ENCODE results near the gene COL20A1. TPM values are rescaled to one million over a fixed set of nuclear protein-coding genes. Genes with fewer than 3 reads are reported as not detected.

The COL20A1 gene
- total RNA-seq, 1 donor from 2014 or later = not detected

DNA sequence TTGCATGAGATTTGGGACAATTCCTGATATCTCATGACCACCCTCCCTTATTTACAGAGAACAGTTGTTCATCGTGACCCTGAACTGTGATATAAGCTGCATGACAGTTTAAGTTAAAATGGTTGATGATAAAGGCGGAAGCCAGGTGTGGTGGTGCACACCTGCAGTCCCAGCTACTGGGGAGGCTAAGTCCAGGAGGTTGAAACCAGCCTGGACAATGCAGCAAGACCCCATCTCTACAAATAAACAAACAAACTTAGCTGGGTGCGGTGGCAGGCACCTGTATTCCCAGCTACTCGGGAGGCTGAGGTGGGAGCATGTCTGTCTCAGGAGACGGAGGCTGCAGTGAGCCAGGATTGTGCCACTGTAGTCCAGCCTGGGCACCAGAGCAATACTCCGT, 24.1 kb downstream of the COL20A1 start:
- DNase-seq (ENCODE audit: low spot score) = no peak

DNA sequence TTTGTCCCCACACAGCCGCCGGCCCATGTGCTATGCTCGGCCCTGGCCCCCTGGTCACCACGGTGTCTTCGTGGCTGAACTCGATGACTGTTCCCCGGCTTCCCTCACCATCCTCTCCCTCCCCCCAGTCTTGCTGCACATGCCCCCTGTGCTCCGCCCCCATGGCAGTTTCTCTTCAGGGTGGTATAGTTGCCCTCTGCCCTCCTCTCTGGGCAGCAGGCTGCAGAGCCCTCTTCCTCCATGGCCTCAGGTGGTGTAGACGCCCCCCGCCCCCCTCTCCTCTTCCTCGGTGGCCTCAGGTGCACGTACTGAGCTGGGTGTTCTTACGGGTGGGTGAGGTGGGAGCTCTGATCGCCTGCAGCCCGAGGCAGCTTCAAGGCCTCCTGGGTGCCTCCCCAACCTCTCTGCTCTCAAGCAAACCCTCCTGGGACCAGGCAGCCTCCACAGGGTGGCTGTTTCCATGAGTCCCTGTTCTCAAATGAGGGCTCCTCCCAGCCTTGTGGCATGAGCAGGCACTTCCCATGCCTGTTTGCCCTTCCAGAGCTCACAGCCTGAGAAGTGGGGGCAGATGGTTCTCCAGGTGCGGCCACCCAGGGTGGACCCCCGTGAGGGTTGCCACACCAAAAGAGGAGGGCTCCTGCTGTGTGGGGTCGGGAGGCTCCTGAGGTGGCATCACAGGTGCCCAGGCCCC, 24.8 kb downstream of the COL20A1 start:
- ATAC-seq = no peak
- DNase-seq (ENCODE audit: low spot score) = no peak

More for the DNA sequence above, 24.1 kb downstream of the COL20A1 start:
- no peak for ATAC-seq

DNA sequence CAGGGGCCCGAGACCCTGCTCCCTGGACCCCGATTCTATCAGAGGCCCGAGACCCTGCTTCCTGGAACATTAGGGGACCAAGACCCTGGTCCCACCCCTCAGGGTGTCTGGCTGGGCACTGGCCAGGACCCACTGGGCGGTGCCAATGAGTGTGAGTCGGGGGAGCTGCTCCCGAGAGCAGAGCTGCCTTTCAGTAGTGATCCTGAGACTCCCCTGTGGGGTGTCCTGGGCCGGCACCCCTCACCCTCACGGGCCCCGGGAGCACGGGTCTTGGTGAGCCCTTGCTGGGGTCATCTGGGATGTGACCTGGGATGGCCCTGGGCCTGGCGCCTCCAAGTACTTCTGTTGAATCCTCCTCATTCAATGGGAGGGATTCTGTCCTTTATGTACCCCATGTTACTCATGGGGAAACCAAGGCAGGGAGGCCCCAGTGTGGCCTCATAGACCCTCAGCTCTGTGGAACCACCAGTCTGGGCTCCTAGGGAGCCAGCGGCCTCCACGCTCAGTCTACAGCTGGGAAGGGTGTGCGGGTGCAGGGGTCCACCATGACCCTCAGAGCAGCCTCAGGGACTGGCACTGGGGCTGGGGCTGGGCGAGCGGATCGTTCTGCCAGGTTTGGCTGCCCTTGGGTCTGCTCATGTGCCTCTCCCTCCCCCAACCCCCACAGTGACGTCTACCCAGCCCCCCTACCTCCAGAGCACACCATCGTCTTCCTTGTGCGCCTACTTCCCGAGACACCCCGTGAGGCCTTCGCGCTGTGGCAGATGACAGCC, 25.6 kb downstream of the COL20A1 start:
- ATAC-seq (no peak), DNase-seq (ENCODE audit: low spot score) (no peak)

DNA sequence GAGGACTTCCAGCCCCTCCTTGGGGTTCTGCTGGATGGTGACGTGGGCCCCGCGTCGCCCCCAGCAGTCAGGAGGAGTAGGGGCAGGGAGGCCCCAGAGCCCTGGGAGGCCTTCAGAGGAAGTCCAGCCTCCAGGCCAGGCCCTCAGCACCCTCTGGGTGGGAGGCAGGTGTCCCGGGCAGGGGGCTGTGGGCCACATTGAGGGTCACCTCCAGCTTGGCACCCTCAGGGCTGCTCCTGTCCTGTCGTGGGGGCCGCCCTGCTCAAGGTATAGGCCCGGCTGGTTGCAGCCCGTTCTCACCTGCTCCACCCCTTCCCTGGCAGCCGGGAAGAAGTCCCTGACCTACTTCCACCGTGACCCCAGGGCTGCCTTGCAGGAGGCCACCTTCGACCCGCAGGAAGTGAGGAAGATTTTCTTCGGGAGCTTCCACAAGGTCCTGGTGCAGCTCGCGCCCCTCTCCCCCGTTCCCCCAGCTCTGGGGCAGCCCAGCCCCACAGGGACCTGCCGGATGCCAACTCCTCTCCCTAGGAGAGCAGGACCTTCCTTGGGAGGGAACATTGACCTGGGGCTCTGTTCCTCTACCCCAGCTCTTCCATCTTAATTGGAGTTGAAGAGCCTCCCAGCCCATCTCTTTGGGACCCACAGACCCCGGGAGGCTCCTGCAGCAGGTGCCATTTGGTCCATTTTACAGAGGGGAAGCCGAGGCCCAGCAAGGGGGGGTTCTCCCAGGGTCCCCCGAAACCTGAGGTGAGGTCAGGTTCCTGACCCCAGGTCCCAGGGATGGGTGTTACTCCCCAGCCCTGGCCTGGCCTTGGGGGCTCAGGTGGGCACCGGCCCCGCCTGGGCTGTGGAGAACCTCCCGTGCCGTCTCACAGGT, 26.4 kb downstream of the COL20A1 start:
- DNase-seq (ENCODE audit: low spot score) (no peak), ATAC-seq (no peak)

DNA sequence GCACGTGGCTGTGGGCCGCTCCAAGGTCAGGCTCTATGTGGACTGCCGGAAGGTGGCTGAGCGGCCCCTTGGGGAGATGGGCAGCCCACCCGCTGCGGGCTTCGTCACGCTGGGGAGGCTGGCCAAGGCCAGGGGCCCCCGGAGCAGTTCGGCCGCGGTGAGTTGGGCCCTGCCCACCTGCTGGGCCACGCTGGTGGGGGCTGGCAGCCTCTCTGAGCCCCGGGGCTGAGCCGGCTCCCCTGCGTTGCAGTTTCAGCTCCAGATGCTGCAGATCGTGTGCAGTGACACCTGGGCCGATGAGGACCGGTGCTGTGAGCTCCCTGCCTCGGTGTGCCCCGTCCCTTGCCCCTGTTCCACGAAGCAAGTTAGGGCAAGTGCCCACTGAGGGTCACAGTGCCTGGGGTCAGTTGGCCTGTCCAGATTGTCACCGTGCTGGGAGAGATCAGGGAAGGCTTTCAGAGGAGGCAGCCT, 27.1 kb downstream of the COL20A1 start:
- DNase-seq (ENCODE audit: low spot score) (no peak), ATAC-seq (no peak)

DNA sequence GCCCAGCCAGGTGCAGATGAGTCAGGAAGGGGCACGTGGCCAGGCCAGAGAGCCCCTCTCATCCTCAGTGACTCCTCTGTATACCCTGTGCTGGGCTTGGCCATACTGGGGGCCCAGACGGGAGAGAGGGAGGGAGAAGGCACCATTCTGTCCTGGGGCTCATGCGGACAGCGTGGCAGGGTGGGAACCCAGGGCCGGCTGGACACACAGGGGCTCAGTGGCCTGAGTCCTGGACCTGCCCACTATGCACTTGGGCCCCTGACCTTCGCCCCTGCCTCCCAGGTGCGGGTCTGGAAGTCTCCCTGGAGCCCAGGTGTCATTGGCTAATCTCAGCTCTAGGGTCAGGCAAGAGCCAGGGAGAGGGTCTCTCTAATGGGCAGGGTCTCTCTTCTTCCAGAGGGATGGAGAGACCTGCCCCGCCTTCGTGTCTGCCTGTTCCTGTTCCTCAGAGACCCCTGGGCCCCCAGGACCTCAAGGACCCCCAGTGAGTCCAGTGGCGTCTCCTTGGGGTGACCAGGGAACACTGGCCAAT, 27.7 kb downstream of the COL20A1 start:
- DNase-seq (ENCODE audit: low spot score) (no peak), ATAC-seq (no peak)

DNA sequence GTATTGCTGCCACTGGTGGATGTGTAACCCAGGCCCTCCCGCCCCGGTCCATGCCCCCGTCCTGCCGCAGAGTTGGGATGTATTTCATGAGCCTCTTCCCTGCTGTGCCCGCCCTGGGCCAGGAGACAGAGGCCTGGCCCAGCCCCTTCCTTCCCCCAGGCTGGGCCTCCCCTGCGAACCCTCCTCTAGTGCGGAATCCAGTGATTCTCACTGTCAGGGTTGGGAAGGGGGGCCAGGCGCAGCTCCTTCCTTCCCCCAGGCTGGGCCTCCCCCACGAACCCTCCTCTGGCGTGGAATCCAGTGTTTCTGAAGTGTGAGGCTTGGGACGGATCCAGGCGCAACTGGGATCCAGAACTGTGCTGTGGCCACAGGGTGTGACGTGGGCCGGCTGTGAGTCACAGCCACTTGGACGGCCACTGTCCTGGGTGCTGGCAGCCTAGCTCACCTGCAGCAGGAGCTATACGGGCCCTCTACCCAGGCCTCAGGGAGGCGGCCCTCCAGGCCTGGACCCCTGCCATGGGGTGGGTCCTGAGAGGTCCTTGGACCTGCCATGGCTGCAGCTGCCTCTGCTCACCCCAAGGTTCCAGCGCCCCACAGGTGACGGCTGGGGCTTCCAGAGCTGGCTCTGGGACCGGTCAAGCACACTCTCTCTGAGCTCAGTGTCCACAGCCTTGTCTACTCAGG, 28.3 kb downstream of the COL20A1 start:
- no peak for DNase-seq (ENCODE audit: low spot score)
- ATAC-seq = peak; percentile 22

DNA sequence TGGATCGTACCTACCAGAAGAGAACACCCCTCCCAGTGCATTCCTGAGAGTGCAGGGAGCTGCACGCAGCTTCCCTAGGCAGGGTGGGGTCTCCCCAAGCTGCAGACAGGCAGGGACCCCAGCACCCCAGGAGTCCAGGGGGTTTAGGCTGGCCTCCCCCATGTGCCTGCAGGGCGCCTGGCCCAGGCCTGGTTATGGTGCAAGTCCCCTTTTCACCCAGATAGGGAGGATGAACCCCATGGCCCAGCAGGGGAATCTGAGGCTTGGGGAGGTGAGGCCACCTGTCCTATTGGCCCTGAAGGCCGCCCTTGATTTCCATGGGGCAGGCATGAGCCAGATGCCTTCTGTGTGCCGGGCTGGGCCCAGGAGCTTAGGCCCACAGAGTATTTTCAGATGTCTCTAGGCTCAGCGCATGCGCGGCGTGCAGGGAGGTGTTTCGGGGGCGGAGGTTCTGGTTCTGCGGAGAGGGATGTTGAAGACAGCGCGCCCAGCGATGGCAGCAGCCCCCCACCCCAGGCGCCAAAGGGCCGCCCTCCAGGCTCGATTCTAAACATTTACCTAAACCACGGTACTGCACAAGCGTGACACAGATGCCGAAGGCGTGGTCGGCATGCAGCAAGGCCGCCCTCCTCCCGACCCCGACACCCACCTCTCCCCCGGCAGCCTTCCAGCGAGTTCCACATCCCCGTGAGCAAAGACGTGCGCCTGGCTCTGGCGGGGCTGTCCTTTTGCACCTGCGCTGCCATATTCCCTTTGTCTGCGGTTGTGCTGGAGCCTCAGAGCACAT, 29.4 kb downstream of the COL20A1 start:
- ATAC-seq = no peak
- DNase-seq (ENCODE audit: low spot score) = no peak

DNA sequence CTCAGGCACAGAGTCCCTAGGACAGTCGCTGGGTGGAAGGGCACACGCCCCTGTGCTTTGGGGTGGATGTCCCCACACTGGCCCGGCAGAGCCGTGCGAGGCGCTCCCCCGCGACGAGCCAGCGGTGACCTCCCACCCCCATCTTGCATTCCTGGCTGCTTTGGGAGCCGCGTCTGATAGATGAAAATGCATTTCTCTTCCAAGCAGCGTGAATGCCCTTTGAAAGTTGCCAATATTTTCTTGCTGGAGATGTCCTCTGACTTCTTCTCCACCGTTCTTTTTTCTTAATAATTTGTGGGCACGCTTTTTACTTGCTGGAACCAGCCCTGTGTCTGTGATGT, 29.9 kb downstream of the COL20A1 start:
- no peak for DNase-seq (ENCODE audit: low spot score)

DNA sequence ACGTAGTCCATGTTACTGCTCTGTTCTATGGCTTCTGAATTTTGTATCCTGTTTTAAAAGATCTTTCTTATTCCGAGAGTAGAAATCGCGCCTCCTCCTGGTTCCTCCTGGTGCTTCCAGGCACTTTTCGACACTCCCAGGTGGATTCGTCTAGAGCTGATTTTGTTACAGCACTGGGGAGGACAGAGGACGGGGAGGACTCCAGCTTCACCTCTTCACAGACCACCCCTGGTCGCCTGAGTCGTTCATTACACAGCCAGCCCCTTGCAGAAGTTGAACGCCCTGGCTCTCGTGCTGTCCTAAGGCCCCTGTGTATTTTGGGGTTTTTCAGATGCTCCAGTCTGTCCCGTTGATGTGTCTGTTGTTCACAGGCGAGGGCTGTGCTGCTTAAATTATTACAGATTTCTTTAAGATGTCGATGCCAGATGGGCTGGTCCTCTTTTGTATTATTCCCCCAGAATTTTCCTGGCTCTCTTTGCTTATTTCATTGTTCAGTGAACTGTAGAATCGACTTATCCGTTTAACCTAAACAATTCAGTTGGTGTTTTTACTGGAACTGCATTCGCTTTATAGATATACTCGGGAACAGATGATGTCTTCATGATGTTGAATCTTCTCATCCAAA, 30.5 kb downstream of the COL20A1 start:
- no peak for DNase-seq (ENCODE audit: low spot score)
- no peak for ATAC-seq

More for the DNA sequence above, 29.9 kb downstream of the COL20A1 start:
- no peak for ATAC-seq

DNA sequence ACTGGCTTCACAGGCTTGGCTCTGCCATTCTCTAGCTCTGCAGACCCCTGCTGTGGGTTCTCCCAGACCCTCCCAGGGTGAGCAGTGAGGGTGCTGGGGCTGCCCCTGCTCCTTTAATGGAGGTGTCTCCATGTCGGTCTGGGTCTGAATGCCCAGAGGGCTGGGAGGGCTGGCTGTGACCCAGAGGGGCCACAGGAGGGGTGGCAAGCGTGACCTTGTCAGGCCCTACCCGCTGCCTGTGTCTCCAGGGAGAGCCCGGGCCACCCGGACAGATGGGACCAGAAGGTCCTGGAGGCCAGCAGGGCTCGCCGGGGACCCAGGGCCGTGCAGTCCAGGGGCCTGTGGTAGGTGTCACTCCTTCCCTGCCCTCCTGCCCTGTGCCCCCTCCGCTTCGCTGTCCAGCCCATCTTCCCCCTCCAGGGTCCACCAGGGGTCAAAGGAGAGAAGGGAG, 32.1 kb downstream of the COL20A1 start:
- ATAC-seq (no peak), DNase-seq (ENCODE audit: low spot score) (no peak)

DNA sequence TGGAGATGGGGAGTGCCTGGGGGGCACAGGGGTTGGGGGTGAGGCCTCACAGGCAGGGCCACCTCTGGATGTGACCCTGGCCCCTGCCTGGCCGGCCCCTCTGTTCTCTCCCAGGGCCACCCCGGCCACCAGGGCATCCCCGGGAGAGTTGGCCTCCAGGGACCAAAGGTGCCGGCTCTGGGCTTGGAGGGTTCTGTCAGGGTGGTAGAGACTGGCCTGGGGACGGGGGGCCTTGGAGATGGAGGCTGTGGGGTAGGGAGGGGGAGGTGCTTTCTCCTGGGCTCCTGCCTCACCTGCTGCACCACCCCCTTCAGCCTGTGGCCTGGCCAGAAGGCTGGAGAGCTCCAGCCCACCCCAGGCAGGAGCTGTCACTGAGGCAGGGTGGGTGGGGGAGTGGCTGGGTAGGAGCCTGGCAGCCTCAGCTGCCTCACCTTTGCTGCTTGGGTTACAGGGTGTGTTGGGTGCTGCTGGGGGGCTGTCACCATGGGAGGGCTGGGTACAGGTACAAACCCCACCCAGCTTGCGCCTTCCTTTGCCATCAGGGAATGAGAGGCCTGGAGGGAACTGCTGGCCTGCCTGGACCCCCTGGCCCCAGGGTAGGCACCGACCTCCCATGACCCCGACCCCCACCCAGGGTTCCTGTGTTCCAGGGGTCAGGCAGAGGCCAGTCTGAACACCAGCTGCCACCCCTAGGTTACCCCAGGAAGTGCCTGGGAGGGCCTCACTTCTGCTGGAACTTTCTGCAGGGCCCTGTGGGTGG, 32.7 kb downstream of the COL20A1 start:
- no peak for ATAC-seq
- no peak for DNase-seq (ENCODE audit: low spot score)

DNA sequence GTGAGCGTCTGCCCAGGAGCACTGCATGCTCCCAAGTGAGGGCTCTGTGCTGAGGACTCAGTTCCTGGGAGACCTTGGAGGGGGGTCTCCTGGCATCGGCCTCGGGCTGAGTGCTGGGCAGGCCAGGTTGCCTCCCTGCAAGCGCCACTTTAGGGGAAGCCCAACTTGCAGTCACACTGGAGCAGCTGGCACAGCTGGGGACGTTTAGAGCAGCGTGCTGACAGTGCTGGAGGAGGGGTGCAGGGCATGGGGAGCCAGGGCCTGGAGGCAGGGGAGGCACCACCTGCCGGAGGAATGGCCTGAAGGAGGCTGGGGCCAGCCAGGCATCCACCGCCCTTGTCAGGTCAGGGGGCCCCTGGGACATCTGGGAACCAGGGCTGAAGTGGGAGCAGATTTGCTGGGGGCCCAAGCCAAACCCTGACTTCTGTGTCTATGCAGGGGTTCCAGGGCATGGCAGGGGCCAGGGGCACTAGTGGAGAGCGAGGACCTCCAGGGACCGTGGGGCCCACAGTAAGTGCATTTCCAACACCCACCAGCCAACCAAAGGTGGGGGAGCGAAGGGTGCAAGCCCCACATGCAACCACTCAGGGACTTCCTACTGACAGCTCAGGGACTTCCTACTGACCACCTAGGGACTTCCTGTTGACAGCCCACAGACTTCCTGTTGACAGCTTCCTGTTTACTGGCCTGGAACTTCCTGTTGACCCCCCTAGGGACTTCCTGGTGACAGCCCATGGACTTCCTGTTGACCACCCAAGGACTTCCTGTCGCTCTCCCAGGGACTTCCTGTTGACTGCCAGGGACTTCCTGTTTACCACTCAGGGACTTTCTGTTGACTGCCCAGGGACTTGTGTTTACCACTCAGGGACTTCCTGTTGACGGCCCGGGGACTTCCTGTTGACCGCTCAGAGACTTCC, 33.6 kb downstream of the COL20A1 start:
- ATAC-seq = no peak
- DNase-seq (ENCODE audit: low spot score) = no peak

DNA sequence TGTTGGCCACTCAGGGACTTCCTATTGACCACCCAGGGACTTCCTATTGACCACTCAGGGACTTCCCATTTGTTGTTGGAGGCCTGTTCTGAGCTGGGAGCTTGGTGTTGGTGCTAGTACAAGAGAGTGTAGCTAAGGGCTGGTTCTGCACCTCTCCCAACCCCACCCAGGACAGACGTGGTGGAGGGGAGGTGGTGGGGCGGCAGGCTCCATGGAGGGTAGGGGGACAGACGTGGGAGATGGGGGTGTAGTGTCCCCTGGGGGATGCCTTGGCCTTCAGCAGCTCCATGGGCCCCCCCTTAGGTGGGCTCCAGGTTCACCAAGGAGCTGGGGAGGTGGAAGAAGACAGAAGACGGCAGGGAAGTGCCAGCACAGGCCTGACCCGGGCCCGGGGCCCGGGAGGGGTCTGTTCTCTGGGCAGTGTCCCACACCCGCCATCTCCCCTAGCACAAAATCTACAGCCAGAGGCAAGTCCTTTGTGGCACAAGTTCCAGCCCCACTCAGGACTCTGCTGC, 34.3 kb downstream of the COL20A1 start:
- no peak for ATAC-seq
- no peak for DNase-seq (ENCODE audit: low spot score)

DNA sequence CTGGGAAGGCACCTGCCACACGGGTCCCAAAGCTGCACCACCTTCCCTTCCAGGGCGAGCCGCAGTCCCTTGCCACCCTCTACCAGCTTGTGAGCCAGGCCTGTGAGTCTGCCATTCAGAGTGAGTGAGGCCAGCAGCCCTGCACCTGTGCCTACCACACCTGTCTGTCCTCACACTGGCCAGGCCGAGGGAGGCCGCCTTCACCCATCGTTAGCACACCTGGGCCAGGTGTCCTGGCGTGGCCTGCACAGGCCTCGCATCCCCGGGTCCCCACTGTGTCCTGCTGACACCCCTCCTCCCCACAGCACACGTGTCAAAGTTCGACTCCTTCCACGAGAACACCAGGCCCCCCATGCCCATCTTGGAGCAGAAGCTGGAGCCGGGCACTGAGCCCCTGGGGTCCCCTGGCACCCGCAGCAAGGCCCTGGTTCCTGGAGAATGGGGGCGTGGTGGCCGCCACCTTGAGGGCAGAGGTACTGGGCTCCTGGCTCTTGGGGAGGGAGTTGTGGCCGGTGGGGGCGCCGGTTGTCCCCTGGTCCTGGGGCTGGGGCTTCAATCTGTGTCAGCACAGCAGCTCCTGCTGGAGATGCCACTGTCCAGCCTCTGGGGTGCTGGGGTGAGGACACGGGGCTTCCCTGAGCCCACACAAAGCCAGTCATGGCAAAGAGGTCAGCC, 35.2 kb downstream of the COL20A1 start:
- peak; percentile 14 for ATAC-seq
- no peak for DNase-seq (ENCODE audit: low spot score)

DNA sequence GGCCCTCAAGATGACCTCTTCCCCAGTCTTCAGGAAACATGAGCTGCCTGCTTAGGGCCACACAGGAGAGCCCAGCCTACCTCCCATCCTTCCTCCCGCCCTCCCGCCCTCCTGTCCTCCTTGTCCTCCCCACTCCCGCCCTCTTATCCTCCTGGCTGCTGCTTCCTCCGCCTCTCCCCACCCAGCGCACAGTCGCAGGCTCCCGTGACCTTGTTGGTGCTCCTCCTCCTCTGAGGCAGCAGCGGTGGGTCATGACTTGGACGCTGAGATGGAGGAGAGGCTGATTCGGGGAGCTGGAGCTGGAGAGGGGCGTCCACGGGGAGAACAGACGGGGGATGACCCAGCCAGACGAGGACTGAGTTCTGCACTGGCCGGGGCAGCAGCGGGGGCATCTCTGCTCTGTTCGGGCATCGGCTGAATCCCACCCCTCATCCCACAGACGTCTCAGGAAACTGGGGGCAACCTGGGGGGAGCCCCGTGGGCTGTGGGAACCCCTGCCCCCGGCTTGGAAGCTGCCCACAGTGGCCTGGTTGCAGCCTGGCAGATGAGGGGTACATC, 35.8 kb downstream of the COL20A1 start:
- no peak for DNase-seq (ENCODE audit: low spot score)

More for the DNA sequence above, 35.8 kb downstream of the COL20A1 start:
- no peak for ATAC-seq
